ENCODE results near the gene AGPAT2. TPM values are rescaled to one million over a fixed set of nuclear protein-coding genes. Genes with fewer than 3 reads are reported as not detected.

AGPAT2 gene
- total RNA-seq, 1 donor from 2014 or later = 106 TPM

GRCh38 chr9:136681029-136681428, 6.2 kb downstream of the AGPAT2 start:
- DNase-seq (no peak), ATAC-seq (no peak)
- no peaks in the 10 kb centered on the region for H3K27me3 ChIP-seq (ENCODE audit: low read depth)
- no peak overlapping the region for H3K27ac ChIP-seq
- peaks cover 14% of the 10 kb centered on the region for H3K36me3 ChIP-seq
- peaks cover 53% of the 10 kb centered on the region for H3K4me1 ChIP-seq
- intact Hi-C loops (cut with DNase I) = no loop called here
- H3K4me3 ChIP-seq = no peak overlapping the region
- H3K9me3 ChIP-seq = no peaks in the 10 kb centered on the region
- no peak for TF ChIP-seq CTCF (IDR thresholded peaks at IDR 0.05)

- DNase-seq (peak; percentile 72), ATAC-seq (peak; percentile 32 to 66)
- Histone ChIP-seq H3K27ac (peak overlapping the region; percentile 56), H3K4me3 (no peak overlapping the region), H3K4me1 (peaks cover 42% of the 10 kb centered on the region), H3K9me3 (no peaks in the 10 kb centered on the region), H3K27me3 (ENCODE audit: low read depth) (no peaks in the 10 kb centered on the region), H3K36me3 (peaks cover 24% of the 10 kb centered on the region)
- no peak for TF ChIP-seq CTCF (IDR thresholded peaks at IDR 0.05)
- intact Hi-C loops (cut with DNase I) = no loop called here
These were observed 7.8 kb downstream of the AGPAT2 start for GRCh38 chr9:136679431-136679941.

- H3K9me3 ChIP-seq = no peaks in the 10 kb centered on the region
- DNase-seq (no peak), ATAC-seq (no peak)
- no peak overlapping the region for H3K4me3 ChIP-seq
- peaks cover 40% of the 10 kb centered on the region for H3K4me1 ChIP-seq
- intact Hi-C loops (cut with DNase I) = no loop called here
- peaks cover 33% of the 10 kb centered on the region for H3K36me3 ChIP-seq
- H3K27ac ChIP-seq = no peak overlapping the region
- H3K27me3 ChIP-seq (ENCODE audit: low read depth) = no peaks in the 10 kb centered on the region
- no peak for TF ChIP-seq CTCF (IDR thresholded peaks at IDR 0.05)
These were observed 8.6 kb downstream of the AGPAT2 start for GRCh38 chr9:136678624-136679023.

- no peak for TF ChIP-seq CTCF (IDR thresholded peaks at IDR 0.05)
- DNase-seq = no peak
- Histone ChIP-seq H3K36me3 (peaks cover 39% of the 10 kb centered on the region), H3K4me3 (no peak overlapping the region), H3K4me1 (peaks cover 40% of the 10 kb centered on the region), H3K9me3 (no peaks in the 10 kb centered on the region), H3K27ac (no peak overlapping the region), H3K27me3 (ENCODE audit: low read depth) (no peaks in the 10 kb centered on the region)
- ATAC-seq = no peak
- intact Hi-C loops (cut with DNase I) = no loop called here
These were observed 9.2 kb downstream of the AGPAT2 start for GRCh38 chr9:136678034-136678433.

GRCh38 chr9:136676920-136677686, 10.2 kb downstream of the AGPAT2 start:
- H3K36me3 ChIP-seq = peaks cover 48% of the 10 kb centered on the region
- no peak overlapping the region for H3K4me3 ChIP-seq
- DNase-seq (no peak), ATAC-seq (no peak)
- H3K27ac ChIP-seq = no peak overlapping the region
- intact Hi-C loops (cut with DNase I) = no loop called here
- no peak for TF ChIP-seq CTCF (IDR thresholded peaks at IDR 0.05)
- H3K4me1 ChIP-seq = peaks cover 41% of the 10 kb centered on the region
- H3K9me3 ChIP-seq = no peaks in the 10 kb centered on the region
- H3K27me3 ChIP-seq (ENCODE audit: low read depth) = no peaks in the 10 kb centered on the region

Measured in lower lobe of right lung (tissue), 2 donors.